DOHH2 (cell line): ENCODE results near the gene CIBAR2.

Experiments used
- EZH2phosphoT487 ChIP-seq: fragments of 200-600 bp; sonication (generic); IDR thresholded peaks from 2 replicates; pipeline ENCODE4 v1.6.1; 2017; ENCODE audit warnings: borderline replicate concordance, mild to moderate bottlenecking, antibody characterized with exemption, low read length, moderate library complexity, mixed read lengths
- TF ChIP-seq, protein P1 (sequence below): fragments of 200-600 bp; sonication (generic); IDR thresholded peaks from one replicate; pipeline ENCODE4 v1.5.1; 2014; ENCODE audit warnings: antibody characterized with exemption, mild to moderate bottlenecking, low read depth, low read length; ENCODE audit not compliant: poor library complexity, severe bottlenecking

DNA sequence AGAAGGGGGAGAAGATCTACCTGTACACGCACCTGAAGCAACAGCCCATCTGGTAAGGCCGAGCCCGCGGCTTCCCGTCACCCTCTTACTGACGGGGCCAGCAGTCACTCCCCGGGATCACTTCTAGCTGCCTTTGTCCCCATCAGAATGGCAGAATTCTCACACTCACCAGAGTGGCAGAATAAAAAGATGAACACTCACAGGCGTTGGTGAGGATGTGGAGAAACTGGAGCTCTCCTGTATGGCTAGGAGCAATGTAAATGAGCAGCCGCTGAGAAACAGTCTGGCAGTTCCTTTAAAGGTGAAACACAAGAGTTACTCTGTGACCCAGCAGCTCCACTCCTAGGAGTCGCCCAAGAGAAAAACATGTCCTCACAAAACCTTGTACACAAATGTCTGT, 33.3 kb downstream of the CIBAR2 start:
- TF ChIP-seq, protein P1, sequence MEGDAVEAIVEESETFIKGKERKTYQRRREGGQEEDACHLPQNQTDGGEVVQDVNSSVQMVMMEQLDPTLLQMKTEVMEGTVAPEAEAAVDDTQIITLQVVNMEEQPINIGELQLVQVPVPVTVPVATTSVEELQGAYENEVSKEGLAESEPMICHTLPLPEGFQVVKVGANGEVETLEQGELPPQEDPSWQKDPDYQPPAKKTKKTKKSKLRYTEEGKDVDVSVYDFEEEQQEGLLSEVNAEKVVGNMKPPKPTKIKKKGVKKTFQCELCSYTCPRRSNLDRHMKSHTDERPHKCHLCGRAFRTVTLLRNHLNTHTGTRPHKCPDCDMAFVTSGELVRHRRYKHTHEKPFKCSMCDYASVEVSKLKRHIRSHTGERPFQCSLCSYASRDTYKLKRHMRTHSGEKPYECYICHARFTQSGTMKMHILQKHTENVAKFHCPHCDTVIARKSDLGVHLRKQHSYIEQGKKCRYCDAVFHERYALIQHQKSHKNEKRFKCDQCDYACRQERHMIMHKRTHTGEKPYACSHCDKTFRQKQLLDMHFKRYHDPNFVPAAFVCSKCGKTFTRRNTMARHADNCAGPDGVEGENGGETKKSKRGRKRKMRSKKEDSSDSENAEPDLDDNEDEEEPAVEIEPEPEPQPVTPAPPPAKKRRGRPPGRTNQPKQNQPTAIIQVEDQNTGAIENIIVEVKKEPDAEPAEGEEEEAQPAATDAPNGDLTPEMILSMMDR = no peak
- TF ChIP-seq EZH2phosphoT487 = no peak
